GM20431 (cell line): ENCODE data around the gene ZFP92.

ENCODE experiments used
- in situ Hi-C: fragments of 300-500 bp; cut with MseI, MboI; formaldehyde crosslinking; loops from one replicate; pipeline ENCODE4 v1.15.0; 2020; ENCODE audit warnings: low sequenced_read_pairs; ENCODE audit not compliant: unreplicated experiment

Gene ZFP92

GRCh38 chrX:153411255-153411987, at the start of gene ZFP92:
Gene ZFP92, plus strand, starts transcription at chrX:153411472. Its CDS starts 6,851 bp downstream, at chrX:153418323.
- in situ Hi-C loops, result no loop called here

GRCh38 chrX:153361781-153362397, 49.4 kb upstream of the ZFP92 start:
- in situ Hi-C loops, result no loop called here

- in situ Hi-C loops, result no loop called here
Measured at GRCh38 chrX:153365670-153366069, 45.6 kb upstream of the ZFP92 start.

- in situ Hi-C loops, result no loop called here
Measured at GRCh38 chrX:153366119-153366518, 45.2 kb upstream of the ZFP92 start.

GRCh38 chrX:153366878-153367538, 44.3 kb upstream of the ZFP92 start:
- in situ Hi-C loops, result no loop called here

- in situ Hi-C loops, result no loop called here
Measured at GRCh38 chrX:153370293-153371055, 40.8 kb upstream of the ZFP92 start.

GRCh38 chrX:153371256-153371655, 40.0 kb upstream of the ZFP92 start:
- in situ Hi-C loops, result no loop called here

GRCh38 chrX:153372949-153373348, 38.3 kb upstream of the ZFP92 start:
- in situ Hi-C loops, result no loop called here

- in situ Hi-C loops, result no loop called here
Measured at GRCh38 chrX:153374426-153374825, 36.8 kb upstream of the ZFP92 start.

- in situ Hi-C loops, result no loop called here
Measured at GRCh38 chrX:153375571-153375970, 35.7 kb upstream of the ZFP92 start.

- in situ Hi-C loops, result no loop called here
Measured at GRCh38 chrX:153377727-153378126, 33.5 kb upstream of the ZFP92 start.

GRCh38 chrX:153378607-153379006, 32.7 kb upstream of the ZFP92 start:
- in situ Hi-C loops, result no loop called here

GRCh38 chrX:153379508-153379907, 31.8 kb upstream of the ZFP92 start:
- in situ Hi-C loops, result no loop called here

- in situ Hi-C loops, result no loop called here
Measured at GRCh38 chrX:153379971-153380581, 31.2 kb upstream of the ZFP92 start.

GRCh38 chrX:153380691-153381090, 30.6 kb upstream of the ZFP92 start:
- in situ Hi-C loops, result no loop called here

GRCh38 chrX:153381684-153382532, 29.4 kb upstream of the ZFP92 start:
- in situ Hi-C loops, result no loop called here

GRCh38 chrX:153382563-153383482, 28.4 kb upstream of the ZFP92 start:
- in situ Hi-C loops, result no loop called here

- in situ Hi-C loops, result no loop called here
Measured at GRCh38 chrX:153384390-153384789, 26.9 kb upstream of the ZFP92 start.
